Measurements from ENCODE around the gene SLC1A7.

SLC1A7 gene

DNA sequence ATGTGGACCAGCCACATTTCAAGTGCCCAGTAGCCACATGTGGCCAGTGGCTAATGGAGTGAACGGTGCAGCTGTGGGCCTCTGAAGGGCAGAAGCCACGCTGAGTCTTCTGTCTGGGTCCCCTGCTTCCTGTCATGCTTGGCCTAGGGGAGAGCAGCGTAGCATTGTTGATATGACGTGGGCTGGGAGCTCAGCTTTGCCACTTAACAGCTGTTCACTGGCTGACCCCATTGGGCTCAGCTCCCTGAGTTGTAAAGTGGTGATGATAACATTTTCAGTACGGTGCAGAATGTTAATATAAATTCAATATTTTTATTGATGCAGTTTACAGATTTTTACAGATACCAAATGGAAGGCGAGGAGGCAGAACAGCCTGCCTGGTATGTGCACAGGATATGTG, 76.0 kb downstream of the SLC1A7 start:
- Histone ChIP-seq H4K20me1 (ENCODE audit: control insufficient read depth, insufficient read depth, low read depth, low read length) (no peaks in the 10 kb centered on the region), H3K27ac (ENCODE audit: low read depth, low read length) (no peak overlapping the region), H3F3A (ENCODE audit: control insufficient read depth, insufficient read depth) (no peaks in the 10 kb centered on the region), H3K79me2 (ENCODE audit: control insufficient read depth, low read length) (no peaks in the 10 kb centered on the region), H3K9me2 (replicated peaks; ENCODE audit: control insufficient read depth, low read length) (no peaks in the 10 kb centered on the region), H3K4me2 (ENCODE audit: low read length) (no peak overlapping the region), H3K4me3 (ENCODE audit: low read length) (no peak overlapping the region), H3K27me3 (ENCODE audit: control insufficient read depth, low read length) (no peaks in the 10 kb centered on the region), H3K4me1 (ENCODE audit: control insufficient read depth, low read length) (no peaks in the 10 kb centered on the region), H3K36me3 (ENCODE audit: control insufficient read depth, low read length) (no peaks in the 10 kb centered on the region), H3K9me3 (ENCODE audit: control insufficient read depth, insufficient read depth, low read length) (no peaks in the 10 kb centered on the region)
- TF ChIP-seq, protein P1, sequence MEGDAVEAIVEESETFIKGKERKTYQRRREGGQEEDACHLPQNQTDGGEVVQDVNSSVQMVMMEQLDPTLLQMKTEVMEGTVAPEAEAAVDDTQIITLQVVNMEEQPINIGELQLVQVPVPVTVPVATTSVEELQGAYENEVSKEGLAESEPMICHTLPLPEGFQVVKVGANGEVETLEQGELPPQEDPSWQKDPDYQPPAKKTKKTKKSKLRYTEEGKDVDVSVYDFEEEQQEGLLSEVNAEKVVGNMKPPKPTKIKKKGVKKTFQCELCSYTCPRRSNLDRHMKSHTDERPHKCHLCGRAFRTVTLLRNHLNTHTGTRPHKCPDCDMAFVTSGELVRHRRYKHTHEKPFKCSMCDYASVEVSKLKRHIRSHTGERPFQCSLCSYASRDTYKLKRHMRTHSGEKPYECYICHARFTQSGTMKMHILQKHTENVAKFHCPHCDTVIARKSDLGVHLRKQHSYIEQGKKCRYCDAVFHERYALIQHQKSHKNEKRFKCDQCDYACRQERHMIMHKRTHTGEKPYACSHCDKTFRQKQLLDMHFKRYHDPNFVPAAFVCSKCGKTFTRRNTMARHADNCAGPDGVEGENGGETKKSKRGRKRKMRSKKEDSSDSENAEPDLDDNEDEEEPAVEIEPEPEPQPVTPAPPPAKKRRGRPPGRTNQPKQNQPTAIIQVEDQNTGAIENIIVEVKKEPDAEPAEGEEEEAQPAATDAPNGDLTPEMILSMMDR (IDR thresholded peaks at IDR 0.05; ENCODE audit: low read depth, low read length, poor library complexity, severe bottlenecking), result no peak
- TF ChIP-seq EZH2phosphoT487 (IDR thresholded peaks at IDR 0.05; ENCODE audit: borderline replicate concordance, low read length), result no peak

DNA sequence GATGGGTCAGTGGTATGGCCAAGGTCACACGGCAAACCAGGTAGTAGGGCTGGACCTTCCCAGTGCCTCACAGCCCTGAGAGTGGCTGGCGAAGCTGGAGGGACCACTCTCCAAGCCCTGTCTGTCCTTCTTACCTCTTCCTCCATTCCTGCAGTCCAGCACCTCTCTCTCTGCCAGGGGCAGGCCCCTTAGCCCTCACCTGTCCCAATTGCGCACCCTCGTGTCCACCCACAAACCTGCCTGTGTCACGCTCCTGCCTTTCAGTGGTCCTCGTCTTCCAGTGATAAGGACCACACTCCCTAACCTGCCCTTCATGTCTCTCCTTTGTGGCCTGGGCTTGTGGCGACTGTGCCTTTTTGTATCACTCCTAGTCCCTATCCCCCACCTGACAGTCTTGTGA, 77.0 kb downstream of the SLC1A7 start:
- Histone ChIP-seq H3F3A (ENCODE audit: control insufficient read depth, insufficient read depth) (no peaks in the 10 kb centered on the region), H4K20me1 (ENCODE audit: control insufficient read depth, insufficient read depth, low read depth, low read length) (no peaks in the 10 kb centered on the region), H3K27me3 (ENCODE audit: control insufficient read depth, low read length) (peaks cover 6% of the 10 kb centered on the region), H3K4me3 (ENCODE audit: low read length) (no peak overlapping the region), H3K9me3 (ENCODE audit: control insufficient read depth, insufficient read depth, low read length) (no peaks in the 10 kb centered on the region), H3K79me2 (ENCODE audit: control insufficient read depth, low read length) (no peaks in the 10 kb centered on the region), H3K4me1 (ENCODE audit: control insufficient read depth, low read length) (no peaks in the 10 kb centered on the region), H3K36me3 (ENCODE audit: control insufficient read depth, low read length) (no peaks in the 10 kb centered on the region), H3K4me2 (ENCODE audit: low read length) (no peak overlapping the region), H3K9me2 (replicated peaks; ENCODE audit: control insufficient read depth, low read length) (no peaks in the 10 kb centered on the region), H3K27ac (ENCODE audit: low read depth, low read length) (no peak overlapping the region)
- no peak for TF ChIP-seq EZH2phosphoT487 (IDR thresholded peaks at IDR 0.05; ENCODE audit: borderline replicate concordance, low read length)
- TF ChIP-seq, protein P1 (IDR thresholded peaks at IDR 0.05; ENCODE audit: low read depth, low read length, poor library complexity, severe bottlenecking), result no peak

DNA sequence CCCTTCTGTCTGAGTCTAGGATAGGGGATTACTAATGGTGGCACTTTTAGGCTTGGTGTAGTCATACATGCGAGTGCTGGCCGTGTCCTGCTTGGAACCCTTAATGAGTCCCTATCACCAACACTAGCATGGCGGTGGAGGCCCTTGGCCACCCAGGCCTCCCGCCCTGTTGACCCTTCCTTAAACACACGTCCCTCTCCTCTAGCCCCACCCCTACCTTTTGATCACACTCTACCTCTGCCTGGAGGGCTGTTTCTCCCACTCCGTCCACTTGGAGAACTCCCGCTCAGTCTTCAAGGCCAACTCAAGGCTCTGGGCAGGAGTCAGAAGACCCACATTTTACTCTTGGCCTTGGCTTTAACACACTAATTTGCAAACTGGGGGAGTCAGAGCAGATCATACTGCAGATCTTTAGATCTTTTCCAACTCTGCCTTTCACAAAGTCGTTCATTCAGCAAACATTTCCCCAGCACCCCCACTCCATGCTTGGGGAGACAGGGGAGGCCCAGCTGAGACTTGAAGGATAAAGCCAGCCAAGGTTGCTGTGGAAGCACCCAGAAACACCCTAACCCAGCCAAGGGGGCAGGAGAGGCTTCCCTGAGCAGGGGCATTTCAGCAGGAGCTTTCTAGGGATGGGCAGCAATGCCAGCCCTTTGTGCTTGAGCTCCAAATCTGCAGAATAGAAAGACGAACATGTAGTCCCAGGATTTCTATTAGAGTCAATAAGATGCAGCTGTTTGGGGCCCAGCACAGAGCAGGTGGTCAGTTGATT, 78.5 kb downstream of the SLC1A7 start:
- Histone ChIP-seq H3K4me2 (ENCODE audit: low read length) (no peak overlapping the region), H3K27me3 (ENCODE audit: control insufficient read depth, low read length) (peaks cover 19% of the 10 kb centered on the region)
- TF ChIP-seq, protein P1 (IDR thresholded peaks at IDR 0.05; ENCODE audit: low read depth, low read length, poor library complexity, severe bottlenecking), result no peak
- no peak for TF ChIP-seq EZH2phosphoT487 (IDR thresholded peaks at IDR 0.05; ENCODE audit: borderline replicate concordance, low read length)

More for the DNA sequence above, 78.5 kb downstream of the SLC1A7 start:
- Histone ChIP-seq H4K20me1 (ENCODE audit: control insufficient read depth, insufficient read depth, low read depth, low read length) (no peaks in the 10 kb centered on the region), H3F3A (ENCODE audit: control insufficient read depth, insufficient read depth) (no peaks in the 10 kb centered on the region), H3K4me1 (ENCODE audit: control insufficient read depth, low read length) (no peaks in the 10 kb centered on the region), H3K79me2 (ENCODE audit: control insufficient read depth, low read length) (no peaks in the 10 kb centered on the region), H3K4me3 (ENCODE audit: low read length) (no peak overlapping the region), H3K36me3 (ENCODE audit: control insufficient read depth, low read length) (no peaks in the 10 kb centered on the region), H3K9me3 (ENCODE audit: control insufficient read depth, insufficient read depth, low read length) (no peaks in the 10 kb centered on the region), H3K27ac (ENCODE audit: low read depth, low read length) (no peak overlapping the region), H3K9me2 (replicated peaks; ENCODE audit: control insufficient read depth, low read length) (no peaks in the 10 kb centered on the region)
